Smooth muscle cell of bladder (primary cell): ENCODE data around the gene NKAIN4. TPM values are rescaled to one million over a fixed set of nuclear protein-coding genes. Genes with fewer than 3 reads are reported as not detected.

Source experiments
- total RNA-seq: library from RNA; depleted of rRNA; stranded (reverse); fragments of >200 nt; gene quantifications from 2 replicates; pipeline ENCODE4 v1.2.3, GENCODE V29; 2014

Gene NKAIN4
- total RNA-seq, result 0.18 TPM in 1 of 2 replicates, not detected in the other

GRCh38 chr20:63254232-63254605 is at the start of gene NKAIN4:
Gene NKAIN4, minus strand, starts transcription at chr20:63254463. Its CDS starts 13 bp downstream, at chr20:63254450.

GRCh38 chr20:63292904-63293303 is 38.6 kb upstream of the NKAIN4 start, which contains the start of gene COL20A1:
Gene COL20A1, plus strand, starts transcription at chr20:63293186. Its CDS starts 1,922 bp downstream, at chr20:63295108.

GRCh38 chr20:63272105-63273058 is 18.1 kb upstream of the NKAIN4 start, which contains the start of gene ARFGAP1:
Gene ARFGAP1, plus strand, starts transcription at chr20:63272813. Its CDS starts 2,768 bp downstream, at chr20:63275581.

GRCh38 chr20:63235399-63235983 is 18.8 kb downstream of the NKAIN4 start, which contains the start of gene BIRC7:
Gene BIRC7, plus strand, starts transcription at chr20:63235905. Its CDS starts 192 bp downstream, at chr20:63236097.

GRCh38 chr20:63216041-63216848 is 38.0 kb downstream of the NKAIN4 start, which contains the start of gene YTHDF1:
Gene YTHDF1, minus strand, starts transcription at chr20:63216131. Its CDS starts 239 bp downstream, at chr20:63215892.

Other genes starting within 250 kb of the NKAIN4 start
- not detected in 2 replicates for gene BHLHE23, start 247.5 kb downstream of the NKAIN4 start, total RNA-seq
- gene YTHDF1, start 38.3 kb downstream of the NKAIN4 start, total RNA-seq, result 12.8 and 17.7 TPM in 2 replicates
- gene BIRC7, start 18.6 kb downstream of the NKAIN4 start, total RNA-seq, result 0.65 TPM in 1 of 2 replicates, not detected in the other
- gene ARFGAP1, start 18.4 kb upstream of the NKAIN4 start, total RNA-seq, result 68.0 and 93.2 TPM in 2 replicates
- gene COL20A1, start 38.7 kb upstream of the NKAIN4 start, total RNA-seq, result not detected in 2 replicates
- gene CHRNA4, start 106.9 kb upstream of the NKAIN4 start, total RNA-seq, result not detected in 2 replicates
- not detected in 2 replicates for gene KCNQ2, start 218.2 kb upstream of the NKAIN4 start, total RNA-seq
- 1.3 and 3.0 TPM in 2 replicates for gene EEF1A2, start 244.6 kb upstream of the NKAIN4 start, total RNA-seq